Measurements from ENCODE around the gene GPHN.

GRCh38 chr14:67162385-67162784, 654.4 kb downstream of the GPHN start:
- TF ChIP-seq, protein P1, sequence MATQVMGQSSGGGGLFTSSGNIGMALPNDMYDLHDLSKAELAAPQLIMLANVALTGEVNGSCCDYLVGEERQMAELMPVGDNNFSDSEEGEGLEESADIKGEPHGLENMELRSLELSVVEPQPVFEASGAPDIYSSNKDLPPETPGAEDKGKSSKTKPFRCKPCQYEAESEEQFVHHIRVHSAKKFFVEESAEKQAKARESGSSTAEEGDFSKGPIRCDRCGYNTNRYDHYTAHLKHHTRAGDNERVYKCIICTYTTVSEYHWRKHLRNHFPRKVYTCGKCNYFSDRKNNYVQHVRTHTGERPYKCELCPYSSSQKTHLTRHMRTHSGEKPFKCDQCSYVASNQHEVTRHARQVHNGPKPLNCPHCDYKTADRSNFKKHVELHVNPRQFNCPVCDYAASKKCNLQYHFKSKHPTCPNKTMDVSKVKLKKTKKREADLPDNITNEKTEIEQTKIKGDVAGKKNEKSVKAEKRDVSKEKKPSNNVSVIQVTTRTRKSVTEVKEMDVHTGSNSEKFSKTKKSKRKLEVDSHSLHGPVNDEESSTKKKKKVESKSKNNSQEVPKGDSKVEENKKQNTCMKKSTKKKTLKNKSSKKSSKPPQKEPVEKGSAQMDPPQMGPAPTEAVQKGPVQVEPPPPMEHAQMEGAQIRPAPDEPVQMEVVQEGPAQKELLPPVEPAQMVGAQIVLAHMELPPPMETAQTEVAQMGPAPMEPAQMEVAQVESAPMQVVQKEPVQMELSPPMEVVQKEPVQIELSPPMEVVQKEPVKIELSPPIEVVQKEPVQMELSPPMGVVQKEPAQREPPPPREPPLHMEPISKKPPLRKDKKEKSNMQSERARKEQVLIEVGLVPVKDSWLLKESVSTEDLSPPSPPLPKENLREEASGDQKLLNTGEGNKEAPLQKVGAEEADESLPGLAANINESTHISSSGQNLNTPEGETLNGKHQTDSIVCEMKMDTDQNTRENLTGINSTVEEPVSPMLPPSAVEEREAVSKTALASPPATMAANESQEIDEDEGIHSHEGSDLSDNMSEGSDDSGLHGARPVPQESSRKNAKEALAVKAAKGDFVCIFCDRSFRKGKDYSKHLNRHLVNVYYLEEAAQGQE (IDR thresholded peaks at IDR 0.05; ENCODE audit: insufficient read depth in 1 of 2, low read depth in 2 of 2, low read length in 2 of 2) = no peak
- TF ChIP-seq TAF1 (IDR thresholded peaks at IDR 0.05; ENCODE audit: borderline replicate concordance, insufficient read depth, low read length) = no peak

All from PFSK-1 (cell line).